Spleen (tissue), 11 donors: ENCODE results near the gene TMEM86A. TPM values are rescaled to one million over a fixed set of nuclear protein-coding genes. Genes with fewer than 3 reads are reported as not detected.

ENCODE experiments used
- DNase-seq: peaks from one replicate; pipeline ENCODE4 v3.0.0-alpha.2; 2020
- H3K27ac ChIP-seq, 8 donors: fragments of 200-600 bp; sonication (generic) in 7 of 8; 1 replicate in 4 of 8; 2 replicates in 4 of 8; pipeline versions ENCODE4 v1.5.0 to v1.8.0; 2016 to 2021; ENCODE audit warnings: inconsistent platforms in 4 of 8, mild to moderate bottlenecking in 4 of 8, moderate library complexity in 1 of 8
- H3K27me3 ChIP-seq, 7 donors: fragments of 200-600 bp; sonication (generic) in 6 of 7; replicated peaks in 1 of 7; 1 replicate in 4 of 7; 2 replicates in 3 of 7; pipeline versions ENCODE4 v1.5.0 to v1.8.0; 2016 to 2021; ENCODE audit warnings: inconsistent platforms in 3 of 7, mild to moderate bottlenecking in 1 of 7
- H3K36me3 ChIP-seq, 6 donors: fragments of 200-600 bp; sonication (generic) in 5 of 6; 1 replicate in 4 of 6; 2 replicates in 2 of 6; pipeline versions ENCODE4 v1.5.0 to v1.8.0; 2016 to 2021; ENCODE audit warnings: inconsistent platforms in 2 of 6
- H3K4me1 ChIP-seq, 6 donors: fragments of 200-600 bp; sonication (generic) in 5 of 6; 1 replicate in 3 of 6; 2 replicates in 3 of 6; pipeline versions ENCODE4 v1.5.0 to v1.8.0; 2016 to 2021; ENCODE audit warnings: inconsistent platforms in 3 of 6
- H3K4me3 ChIP-seq, 8 donors: fragments of 200-600 bp; sonication (generic) in 7 of 8; 1 replicate in 4 of 8; 2 replicates in 4 of 8; pipeline versions ENCODE4 v1.5.0 to v1.8.0; 2016 to 2021; ENCODE audit warnings: inconsistent platforms in 4 of 8, mild to moderate bottlenecking in 4 of 8, moderate library complexity in 2 of 8
- H3K9me3 ChIP-seq, 8 donors: fragments of 200-600 bp; sonication (generic) in 7 of 8; 1 replicate in 4 of 8; 2 replicates in 4 of 8; pipeline versions ENCODE4 v1.5.0 to v1.8.0; 2016 to 2021; ENCODE audit warnings: inconsistent platforms in 4 of 8
- POLR2A ChIP-seq, 3 donors: fragments of 450-650 bp; IDR thresholded peaks; one replicate each; pipeline ENCODE4 v1.5.1; 2017; ENCODE audit warnings: antibody characterized with exemption in 3 of 3, mild to moderate bottlenecking in 1 of 3
- POLR2AphosphoS5 ChIP-seq, 3 donors: sonication (generic); formaldehyde crosslinking; IDR thresholded peaks; one replicate each; pipeline ENCODE4 v1.5.1; 2017; ENCODE audit warnings: antibody characterized with exemption in 3 of 3
- WGBS, 5 donors: extraction: QIAGEN DNeasy Blood & Tissue Kit in 3 of 5; methylation state at CpG; one replicate each; pipeline versions ENCODE4 v1.1.5 to v1.1.7; 2013 to 2018; 5-methylcytosine and 5-hydroxymethylcytosine counted together
- intact Hi-C: fragments of 100-400 bp; cut with DNase I; formaldehyde crosslinking; loops from one replicate; pipeline ENCODE4 v1.15.0; 2023; ENCODE audit warnings: low total_unique reads
- polyA plus RNA-seq, 3 donors: library from polyadenylated mRNA; stranded (reverse); fragments of 200-250 nt; gene quantifications; one replicate each; pipeline ENCODE4 v1.2.1, GENCODE V29; 2013
- total RNA-seq, 7 donors: library from RNA; depleted of rRNA in 3 of 7; stranded (reverse); fragments of >200 nt in 3 of 7; fragmentation: NEBNext Ultra II Directional in 4 of 7; extraction: Animal tissue kit (Norgen Biotek cat#: 25700) in 4 of 7; gene quantifications; one replicate each; pipeline versions ENCODE4 v1.1.0 to v1.2.1, GENCODE V29; 2016 to 2021
- TF ChIP-seq, protein P1 (sequence below), 11 experiments: fragments of 200-600 bp in 7 of 11; fragments of 450-650 bp in 4 of 11; sonication (generic) in 4 of 11; IDR thresholded peaks in 8 of 11; conservative IDR thresholded peaks in 3 of 11; 1 replicate in 7 of 11; 2 replicates in 4 of 11; pipeline versions ENCODE4 v1.4.0 to v1.8.0; 2016 to 2021; ENCODE audit warnings: antibody characterized with exemption in 11 of 11, inconsistent platforms in 4 of 11, mild to moderate bottlenecking in 1 of 11
- donor health status: healthy with polysubstance abuse.
- donor health status: DM: no; HTN: no; CAD: no; lungs with moderate emphysema.
- donor health status: DM: no; HTN: no; CAD: no.
- donor health status: Bipolar disorder and iron deficiency.
- donor health status: healthy.
- donor health status: DM: no; HTN: no; CAD: no.
- donor health status: DM: yes; HTN: yes; CAD: no.

TMEM86A gene
- total and polyA plus RNA-seq, 10 donors = 0.98 to 25.0 (median 9.9) TPM

DNA sequence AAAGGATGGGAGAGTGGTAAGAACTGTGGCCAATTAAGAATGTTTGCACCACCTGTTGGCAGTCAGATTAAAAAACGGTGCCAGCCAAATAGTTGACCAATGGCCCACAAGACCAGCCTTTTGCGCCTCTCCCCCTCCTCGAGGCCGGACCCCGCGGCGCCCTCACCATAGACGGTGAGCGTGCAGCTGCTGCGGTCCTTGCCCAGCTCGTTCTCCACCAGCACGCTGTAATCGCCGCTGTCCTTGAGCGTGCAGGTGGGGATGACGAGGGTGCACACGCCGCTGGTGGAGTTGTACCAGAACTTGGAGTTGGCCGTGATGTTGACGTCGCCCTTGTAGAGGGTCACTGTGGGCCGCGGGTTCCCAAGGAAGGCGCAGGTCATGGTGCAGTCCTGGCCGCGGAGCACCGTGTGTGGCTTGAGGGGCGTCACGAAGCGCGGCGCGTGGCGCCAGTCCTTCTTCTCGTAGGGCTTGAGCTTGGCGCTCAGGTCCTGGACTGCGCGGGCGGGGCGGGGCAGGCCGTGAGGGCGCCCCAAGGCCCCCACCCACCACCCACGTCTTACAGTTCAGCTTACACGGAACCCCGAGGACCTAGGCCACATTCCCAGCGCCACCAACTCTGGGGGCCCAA is 7.2 kb downstream of the TMEM86A start:
- DNase-seq = peak; percentile 86
- Histone ChIP-seq H3K36me3 (peaks cover 0 to 20% (median 0%) of the 10 kb centered on the region in 6 donors), H3K27ac (peak overlapping the region in 7 of 8 donors; percentile 10 to 77 (median 70)), H3K4me1 (peaks cover 0 to 30% (median 22%) of the 10 kb centered on the region in 6 donors), H3K9me3 (no peaks in the 10 kb centered on the region), H3K4me3 (peak overlapping the region; percentile 27 to 68 (median 38)), H3K27me3 (peaks cover 0 to 16% (median 0%) of the 10 kb centered on the region in 7 donors)
- intact Hi-C loops = no loop called here
- TF ChIP-seq POLR2A (IDR thresholded peaks at IDR 0.05) (no peak), POLR2AphosphoS5 (IDR thresholded peaks at IDR 0.05) (peak; percentile 66 to 75 (median 69))
- WGBS, 5 donors = 2 to 5% (median 3%) methylated on average over 12 to 46 of the region's 46 CpGs

DNA sequence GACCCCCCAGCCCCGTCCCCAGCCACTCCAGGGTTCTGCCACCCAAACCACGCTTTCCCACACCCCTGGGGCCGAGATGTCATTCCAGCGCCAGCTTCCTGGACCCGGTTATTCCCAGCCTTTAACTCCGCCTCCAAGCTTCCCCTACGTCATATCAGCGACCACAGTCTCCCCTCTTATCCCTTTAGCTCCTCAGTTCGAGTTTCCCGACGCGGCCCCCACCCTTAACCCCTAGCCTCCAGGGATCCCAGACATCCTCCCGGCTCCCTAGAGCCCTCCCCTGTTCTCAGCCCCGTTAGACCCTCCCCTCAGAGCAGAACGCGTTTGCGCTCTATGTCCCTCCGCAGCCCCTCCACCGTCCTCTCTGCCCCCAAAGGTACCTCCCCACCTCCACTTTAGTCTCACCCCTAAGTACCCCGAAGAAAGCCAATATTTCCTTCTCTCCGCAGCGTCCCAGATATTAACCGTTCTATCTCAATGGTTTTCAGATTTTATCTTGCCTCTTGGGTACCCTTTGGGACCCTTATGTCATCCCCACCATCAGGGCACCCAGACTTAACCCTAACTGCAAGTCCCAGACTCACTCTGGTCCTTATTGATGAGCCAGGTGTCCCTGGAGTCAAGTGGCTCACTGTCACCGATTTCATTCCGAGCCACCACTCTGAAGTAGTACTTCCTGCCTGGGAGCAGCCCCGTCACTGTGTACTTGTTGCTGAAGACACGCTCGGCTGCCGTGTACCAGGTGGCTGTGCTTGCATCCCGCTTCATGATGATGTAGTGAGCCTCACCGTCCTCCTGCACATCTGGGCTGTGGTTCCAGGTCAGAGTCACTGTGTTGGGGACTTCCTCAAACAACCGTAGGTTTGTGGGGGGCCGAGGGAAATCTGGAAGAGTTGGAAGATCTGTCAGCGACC is 8.0 kb downstream of the TMEM86A start:
- Histone ChIP-seq H3K9me3 (no peaks in the 10 kb centered on the region), H3K4me1 (peaks cover 0 to 30% (median 21%) of the 10 kb centered on the region in 6 donors), H3K27ac (peak overlapping the region; percentile 10 to 77 (median 69)), H3K27me3 (peaks cover 0 to 16% (median 0%) of the 10 kb centered on the region in 7 donors), H3K4me3 (peak overlapping the region; percentile 27 to 68 (median 38)), H3K36me3 (peaks cover 0 to 18% (median 0%) of the 10 kb centered on the region in 6 donors)
- TF ChIP-seq, protein P1, sequence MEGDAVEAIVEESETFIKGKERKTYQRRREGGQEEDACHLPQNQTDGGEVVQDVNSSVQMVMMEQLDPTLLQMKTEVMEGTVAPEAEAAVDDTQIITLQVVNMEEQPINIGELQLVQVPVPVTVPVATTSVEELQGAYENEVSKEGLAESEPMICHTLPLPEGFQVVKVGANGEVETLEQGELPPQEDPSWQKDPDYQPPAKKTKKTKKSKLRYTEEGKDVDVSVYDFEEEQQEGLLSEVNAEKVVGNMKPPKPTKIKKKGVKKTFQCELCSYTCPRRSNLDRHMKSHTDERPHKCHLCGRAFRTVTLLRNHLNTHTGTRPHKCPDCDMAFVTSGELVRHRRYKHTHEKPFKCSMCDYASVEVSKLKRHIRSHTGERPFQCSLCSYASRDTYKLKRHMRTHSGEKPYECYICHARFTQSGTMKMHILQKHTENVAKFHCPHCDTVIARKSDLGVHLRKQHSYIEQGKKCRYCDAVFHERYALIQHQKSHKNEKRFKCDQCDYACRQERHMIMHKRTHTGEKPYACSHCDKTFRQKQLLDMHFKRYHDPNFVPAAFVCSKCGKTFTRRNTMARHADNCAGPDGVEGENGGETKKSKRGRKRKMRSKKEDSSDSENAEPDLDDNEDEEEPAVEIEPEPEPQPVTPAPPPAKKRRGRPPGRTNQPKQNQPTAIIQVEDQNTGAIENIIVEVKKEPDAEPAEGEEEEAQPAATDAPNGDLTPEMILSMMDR (IDR thresholded peaks at IDR 0.05 in 8 of 11, conservative IDR thresholded peaks at IDR 0.05 in 3 of 11) = no peak
- peak in 2 of 3 donors; percentile 73 to 79 for TF ChIP-seq POLR2AphosphoS5 (IDR thresholded peaks at IDR 0.05)
- TF ChIP-seq POLR2A (IDR thresholded peaks at IDR 0.05) = peak in 1 of 3 donors; percentile 22
- 5 to 12% (median 7%) methylated on average over 33 to 34 of the region's 34 CpGs for WGBS, 5 donors
- intact Hi-C loops = no loop called here
- peak; percentile 90 for DNase-seq

GRCh38 chr11:18707811-18708340 is 9.3 kb downstream of the TMEM86A start:
- peaks cover 0 to 16% (median 0%) of the 10 kb centered on the region in 7 donors for H3K27me3 ChIP-seq
- DNase-seq = peak; percentile 65

GRCh38 chr11:18709414-18709813 is 10.8 kb downstream of the TMEM86A start:
- WGBS, 5 donors = 90 to 97% (median 93%) methylated on average over 4 of the region's 4 CpGs
- H3K4me3 ChIP-seq = no peak overlapping the region
- peaks cover 0 to 29% (median 21%) of the 10 kb centered on the region in 6 donors for H3K4me1 ChIP-seq
- intact Hi-C loops = no loop called here
- no peaks in the 10 kb centered on the region for H3K36me3 ChIP-seq
- no peak overlapping the region for H3K27ac ChIP-seq
- H3K27me3 ChIP-seq = peaks cover 0 to 16% (median 0%) of the 10 kb centered on the region in 7 donors
- peak; percentile 60 for DNase-seq
- no peak for TF ChIP-seq POLR2A (IDR thresholded peaks at IDR 0.05)
- no peak for TF ChIP-seq POLR2AphosphoS5 (IDR thresholded peaks at IDR 0.05)
- TF ChIP-seq, protein P1 (IDR thresholded peaks at IDR 0.05 in 8 of 11, conservative IDR thresholded peaks at IDR 0.05 in 3 of 11) = no peak
- no peaks in the 10 kb centered on the region for H3K9me3 ChIP-seq

More at GRCh38 chr11:18707811-18708340, 9.3 kb downstream of the TMEM86A start:
- Histone ChIP-seq H3K9me3 (no peaks in the 10 kb centered on the region), H3K4me1 (peaks cover 0 to 30% (median 21%) of the 10 kb centered on the region in 6 donors), H3K4me3 (no peak overlapping the region), H3K36me3 (peaks cover 0 to 5% (median 0%) of the 10 kb centered on the region in 6 donors), H3K27ac (peak overlapping the region in 1 of 8 donors; percentile 75)
- intact Hi-C loops = no loop called here
- 83 to 93% (median 90%) methylated on average over 12 of the region's 12 CpGs for WGBS, 5 donors
- TF ChIP-seq POLR2AphosphoS5 (IDR thresholded peaks at IDR 0.05) = no peak
- TF ChIP-seq, protein P1 (IDR thresholded peaks at IDR 0.05 in 8 of 11, conservative IDR thresholded peaks at IDR 0.05 in 3 of 11) = no peak
- TF ChIP-seq POLR2A (IDR thresholded peaks at IDR 0.05) = no peak
